Upper lobe of left lung (tissue), 6 donors: Measurements from ENCODE around the gene PAIP2B. TPM values are rescaled to one million over a fixed set of nuclear protein-coding genes. Genes with fewer than 3 reads are reported as not detected.

ENCODE experiments used
- ATAC-seq, 2 donors: fragments of 200-7000 bp; cut with Tn5 transposase; one replicate each; pipeline ENCODE4 v1.9.1; 2022; ENCODE audit warnings: mild to moderate bottlenecking in 2 of 2, moderate library complexity in 2 of 2; ENCODE audit not compliant: low FRiP score in 2 of 2
- DNase-seq, 2 donors: peaks; one replicate each; pipeline ENCODE4 v3.0.0-alpha.2; 2019 to 2020
- H3K27ac ChIP-seq, 4 donors: fragments of 200-600 bp; sonication (generic); one replicate each; pipeline ENCODE4 v1.5.1; 2016 to 2019
- H3K27me3 ChIP-seq, 4 donors: fragments of 200-600 bp; sonication (generic); one replicate each; pipeline ENCODE4 v1.5.1; 2017 to 2019
- H3K36me3 ChIP-seq, 4 donors: fragments of 200-600 bp; sonication (generic); one replicate each; pipeline ENCODE4 v1.5.1; 2016 to 2019
- H3K4me1 ChIP-seq, 4 donors: fragments of 200-600 bp; sonication (generic); one replicate each; pipeline ENCODE4 v1.5.1; 2018 to 2019
- H3K4me3 ChIP-seq, 4 donors: fragments of 200-600 bp; sonication (generic); one replicate each; pipeline ENCODE4 v1.5.1; 2017 to 2019; ENCODE audit warnings: mild to moderate bottlenecking in 2 of 4, moderate library complexity in 1 of 4
- H3K9me3 ChIP-seq, 4 donors: fragments of 200-600 bp; sonication (generic); one replicate each; pipeline ENCODE4 v1.5.1; 2018 to 2019
- CTCF ChIP-seq, 6 experiments: fragments of 450-650 bp in 4 of 6; fragments of 200-600 bp in 2 of 6; sonication (generic) in 2 of 6; IDR thresholded peaks; one replicate each; pipeline ENCODE4 v1.5.1; 2016 to 2019; ENCODE audit warnings: antibody characterized with exemption in 6 of 6
- EP300 ChIP-seq, 4 donors: sonication (generic); formaldehyde crosslinking; IDR thresholded peaks; one replicate each; pipeline ENCODE4 v1.5.1; 2017; ENCODE audit warnings: antibody characterized with exemption in 4 of 4, control low read depth in 2 of 4
- POLR2A ChIP-seq, 4 donors: fragments of 450-650 bp; IDR thresholded peaks; one replicate each; pipeline ENCODE4 v1.5.1; 2016 to 2017; ENCODE audit warnings: antibody characterized with exemption in 4 of 4, mild to moderate bottlenecking in 2 of 4
- POLR2AphosphoS5 ChIP-seq, 2 donors: sonication (generic); formaldehyde crosslinking; IDR thresholded peaks; one replicate each; pipeline ENCODE4 v1.5.1; 2017; ENCODE audit warnings: antibody characterized with exemption in 2 of 2
- WGBS, 2 donors: methylation state at CpG; one replicate each; pipeline ENCODE4 v1.1.5; 2017 to 2018; 5-methylcytosine and 5-hydroxymethylcytosine counted together
- total RNA-seq, 6 donors: library from RNA; depleted of rRNA in 4 of 6; stranded (reverse); fragments of >200 nt in 4 of 6; gene quantifications; one replicate each; pipeline versions ENCODE4 v1.1.0 to v1.2.1, GENCODE V29; 2016 to 2021
- donor health status: DM: no; HTN: no; CAD: no; lungs with moderate emphysema.
- donor health status: DM: no; HTN: yes; CAD: no; lungs with severe emphysema.

PAIP2B gene
- total RNA-seq, 6 donors from 2014 or later: 2.8 to 9.5 (median 6.5) TPM

GRCh38 chr2:71150082-71150816 is 76.7 kb downstream of the PAIP2B start:
- H3K9me3 ChIP-seq: no peaks in the 10 kb centered on the region
- no peaks in the 10 kb centered on the region for H3K27me3 ChIP-seq
- H3K4me1 ChIP-seq: no peaks in the 10 kb centered on the region
- DNase-seq: no peak
- no peak for ATAC-seq
- no peak overlapping the region for H3K27ac ChIP-seq
- WGBS, 2 donors: 52 to 63% methylated on average over 2 to 3 of the region's 3 CpGs
- no peak for TF ChIP-seq EP300 (IDR thresholded peaks at IDR 0.05)
- TF ChIP-seq CTCF (IDR thresholded peaks at IDR 0.05): no peak
- no peak for TF ChIP-seq POLR2AphosphoS5 (IDR thresholded peaks at IDR 0.05)
- TF ChIP-seq POLR2A (IDR thresholded peaks at IDR 0.05): no peak
- peaks cover 21 to 56% (median 47%) of the 10 kb centered on the region in 4 donors for H3K36me3 ChIP-seq
- H3K4me3 ChIP-seq: no peak overlapping the region

- TF ChIP-seq EP300 (IDR thresholded peaks at IDR 0.05) (no peak), CTCF (IDR thresholded peaks at IDR 0.05) (no peak), POLR2AphosphoS5 (IDR thresholded peaks at IDR 0.05) (no peak), POLR2A (IDR thresholded peaks at IDR 0.05) (no peak)
- Histone ChIP-seq H3K27me3 (no peaks in the 10 kb centered on the region), H3K9me3 (no peaks in the 10 kb centered on the region), H3K4me3 (no peak overlapping the region), H3K4me1 (no peaks in the 10 kb centered on the region), H3K36me3 (peaks cover 30 to 72% (median 61%) of the 10 kb centered on the region in 4 donors), H3K27ac (no peak overlapping the region)
- DNase-seq: no peak
- WGBS, 2 donors: 89 to 92% methylated on average over 2 of the region's 2 CpGs
- no peak for ATAC-seq
These were observed 78.3 kb downstream of the PAIP2B start for GRCh38 chr2:71148506-71149063.

- Histone ChIP-seq H3K27me3 (no peaks in the 10 kb centered on the region), H3K4me1 (no peaks in the 10 kb centered on the region), H3K36me3 (peaks cover 40 to 100% (median 78%) of the 10 kb centered on the region in 4 donors), H3K4me3 (no peak overlapping the region), H3K27ac (no peak overlapping the region), H3K9me3 (no peaks in the 10 kb centered on the region)
- ATAC-seq (no peak), DNase-seq (no peak)
- TF ChIP-seq POLR2AphosphoS5 (IDR thresholded peaks at IDR 0.05): no peak
- TF ChIP-seq CTCF (IDR thresholded peaks at IDR 0.05): no peak
- TF ChIP-seq EP300 (IDR thresholded peaks at IDR 0.05): no peak
- no peak for TF ChIP-seq POLR2A (IDR thresholded peaks at IDR 0.05)
- WGBS, 2 donors: 90 to 91% methylated on average over 3 of the region's 3 CpGs
These were observed 83.1 kb downstream of the PAIP2B start for GRCh38 chr2:71143782-71144181.

- TF ChIP-seq POLR2AphosphoS5 (IDR thresholded peaks at IDR 0.05) (no peak), EP300 (IDR thresholded peaks at IDR 0.05) (no peak), CTCF (IDR thresholded peaks at IDR 0.05) (no peak), POLR2A (IDR thresholded peaks at IDR 0.05) (no peak)
- no peak overlapping the region for H3K27ac ChIP-seq
- WGBS, 2 donors: 80 to 81% methylated on average over 3 of the region's 3 CpGs
- no peaks in the 10 kb centered on the region for H3K9me3 ChIP-seq
- no peak for ATAC-seq
- H3K27me3 ChIP-seq: no peaks in the 10 kb centered on the region
- peaks cover 35 to 79% (median 42%) of the 10 kb centered on the region in 4 donors for H3K36me3 ChIP-seq
- no peak for DNase-seq
- H3K4me3 ChIP-seq: no peak overlapping the region
- H3K4me1 ChIP-seq: peaks cover 11 to 20% (median 13%) of the 10 kb centered on the region in 4 donors
These were observed 90.7 kb downstream of the PAIP2B start for GRCh38 chr2:71136174-71136573.
